ENCODE results near the gene PLCB1.

GRCh38 chr20:8805737-8806442 lies 673.8 kb downstream of the PLCB1 start:
- no peak for TF ChIP-seq CTCF (conservative IDR thresholded peaks at IDR 0.05 in 1 of 2, IDR thresholded peaks at IDR 0.05 in 1 of 2; ENCODE audit: low read depth in 1 of 2, low read length in 2 of 2)
- TF ChIP-seq EZH2 (IDR thresholded peaks at IDR 0.05; ENCODE audit: low read length, missing control alignments), result no peak
